Measurements from ENCODE around the gene ATP5PO. TPM values are rescaled to one million over a fixed set of nuclear protein-coding genes. Genes with fewer than 3 reads are reported as not detected.

ATP5PO gene
- total and polyA plus RNA-seq, 2 of the 8 experiments (the other 6 are each of a cell fraction or from before 2014, with no cell fraction given): 251 to 267 TPM

GRCh38 chr21:33959680-33960079 is 44.1 kb upstream of the ATP5PO start:
- H2BK120ac ChIP-seq (replicated peaks; ENCODE audit: low read depth, low read length): no peak overlapping the region
- H4K5ac ChIP-seq (ENCODE audit: insufficient read length, low read depth, low read length): no peak overlapping the region
- H3K36me3 ChIP-seq (ENCODE audit: control insufficient read depth in 2 of 4, insufficient read depth in 4 of 4, low read length in 3 of 4): no peaks in the 10 kb centered on the region; a peak in 1 of 8 replicates
- no peak overlapping the region for H2AK5ac ChIP-seq (ENCODE audit: low read depth, low read length)
- no peak overlapping the region for H3K4ac ChIP-seq (replicated peaks; ENCODE audit: insufficient read length, low read depth, low read length)
- no peak overlapping the region for H3K23ac ChIP-seq (ENCODE audit: insufficient read length)
- no peak overlapping the region for H3K4me2 ChIP-seq (ENCODE audit: insufficient read depth in 1 of 2, low read depth in 2 of 2, low read length in 2 of 2)
- no peaks in the 10 kb centered on the region for H3K4me1 ChIP-seq (replicated peaks in 1 of 4; ENCODE audit: control insufficient read depth in 3 of 4, insufficient read depth in 4 of 4, low read length in 3 of 4)
- H3K27me3 ChIP-seq (replicated peaks in 1 of 4; ENCODE audit: control insufficient read depth in 3 of 4, extremely low read depth in 1 of 4, insufficient read depth in 3 of 4, low read length in 3 of 4): no peaks in the 10 kb centered on the region
- no peak overlapping the region for H2BK12ac ChIP-seq (ENCODE audit: low read depth, low read length)
- H3K18ac ChIP-seq (ENCODE audit: extremely low read depth, low read length): no peak overlapping the region
- H3K9me3 ChIP-seq (ENCODE audit: insufficient read depth in 2 of 2, low read depth in 1 of 2, low read length in 1 of 2): 0 out of 4 replicates have a peak, but pooled peaks cover 0 to 5% of the 10 kb centered on the region in 2 experiments
- no peak overlapping the region for H2BK20ac ChIP-seq (ENCODE audit: low read length)
- FAIRE-seq (no peak), DNase-seq (ENCODE audit: low read depth in 1 of 2, low spot score in 2 of 2) (no peak)
- no peaks in the 10 kb centered on the region for H3K79me1 ChIP-seq (ENCODE audit: low read depth, low read length)
- H3K27ac ChIP-seq (ENCODE audit: low read depth, low read length): no peak overlapping the region
- H3K56ac ChIP-seq (replicated peaks; ENCODE audit: insufficient read length, low read depth, low read length): no peak overlapping the region
- ChIA-PET CTCF (ENCODE audit: partially characterized antibody) (interaction anchor here (0.6 to 2.3 kb wide), 4 partner anchors 10 to 96 kb away, joined by 3 to 6 read pairs (median 3); no protein-coding TSS in a partner anchor), POLR2A (ENCODE audit: partially characterized antibody) (interaction anchor here (0.6 to 1.2 kb wide), 2 partner anchors 114 to 199 kb away, joined by 3 read pairs; partner anchors contain the start of genes MRPS6 and SLC5A3)
- H3K23me2 ChIP-seq (ENCODE audit: low read depth, low read length): no peaks in the 10 kb centered on the region
- H3K9ac ChIP-seq (replicated peaks in 1 of 4; ENCODE audit: extremely low read depth in 1 of 4, low read depth in 3 of 4, low read length in 3 of 4): no peak overlapping the region
- no peak overlapping the region for H2AFZ ChIP-seq (ENCODE audit: low read length)
- H3K14ac ChIP-seq (ENCODE audit: insufficient read length): no peak overlapping the region
- H2BK15ac ChIP-seq (ENCODE audit: low read length): no peak overlapping the region
- no peak overlapping the region for H3K4me3 ChIP-seq (ENCODE audit: extremely low read depth in 1 of 4, insufficient read depth in 2 of 4, low read depth in 3 of 4, low read length in 4 of 4)
- no peak overlapping the region for H2BK5ac ChIP-seq (ENCODE audit: low read depth, low read length)
- H4K20me1 ChIP-seq (replicated peaks in 1 of 2; ENCODE audit: control insufficient read depth in 1 of 2, insufficient read depth in 2 of 2, low read length in 2 of 2): no peaks in the 10 kb centered on the region
- no peaks in the 10 kb centered on the region for H3K79me2 ChIP-seq (ENCODE audit: control insufficient read depth in 1 of 2, insufficient read depth in 2 of 2, low read length in 2 of 2)
- no peak overlapping the region for H4K8ac ChIP-seq (ENCODE audit: extremely low read depth, insufficient read depth, low read length)
- no peak overlapping the region for H4K91ac ChIP-seq (replicated peaks; ENCODE audit: insufficient read length, low read length)
- TF ChIP-seq YY1 (IDR thresholded peaks at IDR 0.05; ENCODE audit: low read depth, low read length): no peak
- no peak for TF ChIP-seq NANOG (IDR thresholded peaks at IDR 0.05; ENCODE audit: insufficient read depth, low read depth, low read length, poor library complexity, severe bottlenecking)
- no peak for TF ChIP-seq FOSL1 (IDR thresholded peaks at IDR 0.05; ENCODE audit: insufficient read depth, low read depth, low read length)
- no peak for TF ChIP-seq TCF12 (IDR thresholded peaks at IDR 0.05; ENCODE audit: low read depth, low read length)
- TF ChIP-seq CHD1 (IDR thresholded peaks at IDR 0.05; ENCODE audit: low read depth, low read length): no peak
- TF ChIP-seq CEBPB (IDR thresholded peaks at IDR 0.05; ENCODE audit: low read depth, low read length): no peak
- TF ChIP-seq KDM5A (IDR thresholded peaks at IDR 0.05; ENCODE audit: low read length): no peak
- TF ChIP-seq SIX5 (IDR thresholded peaks at IDR 0.05; ENCODE audit: low read depth, low read length): no peak
- TF ChIP-seq CTCF (IDR thresholded peaks at IDR 0.05; ENCODE audit: control extremely low read depth in 1 of 3, insufficient read depth in 1 of 3, low read depth in 1 of 3, low read length in 3 of 3): no peak
- TF ChIP-seq POU5F1 (IDR thresholded peaks at IDR 0.05; ENCODE audit: low read depth, low read length): no peak
